HCT116 (cell line): ENCODE results near the gene SORCS2.

ENCODE experiments used
- EGR1 ChIP-seq: IDR thresholded peaks from 2 replicates; pipeline ENCODE4 v1.6.1; 2012; ENCODE audit warnings: low read depth
- EZH2 ChIP-seq: fragments of 200-600 bp; sonication (generic); IDR thresholded peaks from 2 replicates; pipeline ENCODE4 v1.6.1; 2017; ENCODE audit warnings: antibody characterized with exemption, mixed run types
- EZH2phosphoT487 ChIP-seq: fragments of 200-600 bp; IDR thresholded peaks from 2 replicates; pipeline ENCODE4 v1.6.1; 2018; ENCODE audit warnings: antibody characterized with exemption, borderline replicate concordance
- POLR2A ChIP-seq: IDR thresholded peaks from 2 replicates; pipeline ENCODE4 v1.7.0; 2011; ENCODE audit warnings: borderline replicate concordance; ENCODE audit not compliant: insufficient read depth, insufficient read length; ENCODE audit errors: extremely low read depth
- POLR2AphosphoS5 ChIP-seq: IDR thresholded peaks from 2 replicates; pipeline ENCODE4 v1.6.1; 2011; ENCODE audit warnings: mild to moderate bottlenecking, low read depth, low read length, moderate library complexity
- SRF ChIP-seq: IDR thresholded peaks from 2 replicates; pipeline ENCODE4 v1.6.1; 2012; ENCODE audit warnings: low read depth
- TF ChIP-seq, protein P1 (sequence below), 3 experiments: fragments of 200-600 bp in 1 of 3; sonication (generic) in 1 of 3; IDR thresholded peaks in 2 of 3; conservative IDR thresholded peaks in 1 of 3; 2 replicates each; pipeline ENCODE4 v1.5.1; 2012 to 2017; ENCODE audit warnings: low read depth in 2 of 3, low read length in 2 of 3, antibody characterized with exemption in 1 of 3, borderline replicate concordance in 1 of 3, control low read depth in 1 of 3, mild to moderate bottlenecking in 1 of 3, mixed read lengths in 1 of 3, mixed run types in 1 of 3, moderate library complexity in 1 of 3; ENCODE audit not compliant: insufficient read depth in 1 of 3
- TF ChIP-seq, protein P2 (sequence below): IDR thresholded peaks from 2 replicates; pipeline ENCODE4 v1.6.1; 2012
- TF ChIP-seq, protein P3 (sequence below): IDR thresholded peaks from 2 replicates; pipeline ENCODE4 v1.6.1; 2012; ENCODE audit warnings: low read depth
- TF ChIP-seq, protein P4 (sequence below): IDR thresholded peaks from 2 replicates; pipeline ENCODE4 v1.6.1; 2011; ENCODE audit warnings: mild to moderate bottlenecking, low read length, moderate library complexity; ENCODE audit not compliant: insufficient replicate concordance; ENCODE audit errors: extremely low read depth

DNA sequence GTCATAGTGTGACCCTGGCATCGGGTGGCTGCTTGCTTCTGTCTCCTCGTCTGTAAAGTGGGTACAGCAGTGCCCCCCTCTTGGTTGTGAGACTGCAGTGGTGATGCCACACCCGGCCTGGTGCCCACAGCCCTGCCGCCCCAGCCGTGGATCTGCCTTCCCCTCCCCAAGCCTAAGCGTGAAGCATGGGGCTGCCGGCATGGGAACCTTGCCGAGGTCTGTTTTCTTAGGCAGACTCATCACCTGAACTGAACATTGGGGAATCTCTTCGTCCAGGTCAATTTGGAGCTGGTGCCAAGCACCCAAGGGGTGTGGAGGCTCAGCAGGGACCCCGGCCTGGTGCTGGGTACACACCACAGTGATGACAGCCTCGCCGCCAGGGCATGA, 134.0 kb downstream of the SORCS2 start:
- TF ChIP-seq, protein P1, sequence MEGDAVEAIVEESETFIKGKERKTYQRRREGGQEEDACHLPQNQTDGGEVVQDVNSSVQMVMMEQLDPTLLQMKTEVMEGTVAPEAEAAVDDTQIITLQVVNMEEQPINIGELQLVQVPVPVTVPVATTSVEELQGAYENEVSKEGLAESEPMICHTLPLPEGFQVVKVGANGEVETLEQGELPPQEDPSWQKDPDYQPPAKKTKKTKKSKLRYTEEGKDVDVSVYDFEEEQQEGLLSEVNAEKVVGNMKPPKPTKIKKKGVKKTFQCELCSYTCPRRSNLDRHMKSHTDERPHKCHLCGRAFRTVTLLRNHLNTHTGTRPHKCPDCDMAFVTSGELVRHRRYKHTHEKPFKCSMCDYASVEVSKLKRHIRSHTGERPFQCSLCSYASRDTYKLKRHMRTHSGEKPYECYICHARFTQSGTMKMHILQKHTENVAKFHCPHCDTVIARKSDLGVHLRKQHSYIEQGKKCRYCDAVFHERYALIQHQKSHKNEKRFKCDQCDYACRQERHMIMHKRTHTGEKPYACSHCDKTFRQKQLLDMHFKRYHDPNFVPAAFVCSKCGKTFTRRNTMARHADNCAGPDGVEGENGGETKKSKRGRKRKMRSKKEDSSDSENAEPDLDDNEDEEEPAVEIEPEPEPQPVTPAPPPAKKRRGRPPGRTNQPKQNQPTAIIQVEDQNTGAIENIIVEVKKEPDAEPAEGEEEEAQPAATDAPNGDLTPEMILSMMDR (IDR thresholded peaks at IDR 0.05 in 2 of 3, conservative IDR thresholded peaks at IDR 0.05 in 1 of 3; ENCODE audit: borderline replicate concordance in 1 of 3, insufficient read depth in 1 of 3, low read depth in 2 of 3, low read length in 2 of 3) = no peak
- TF ChIP-seq POLR2A (no peak), EZH2phosphoT487 (no peak), EZH2 (no peak), SRF (no peak), POLR2AphosphoS5 (no peak), EGR1 (no peak)
- TF ChIP-seq, protein P2, sequence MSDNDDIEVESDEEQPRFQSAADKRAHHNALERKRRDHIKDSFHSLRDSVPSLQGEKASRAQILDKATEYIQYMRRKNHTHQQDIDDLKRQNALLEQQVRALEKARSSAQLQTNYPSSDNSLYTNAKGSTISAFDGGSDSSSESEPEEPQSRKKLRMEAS = no peak
- TF ChIP-seq, protein P3, sequence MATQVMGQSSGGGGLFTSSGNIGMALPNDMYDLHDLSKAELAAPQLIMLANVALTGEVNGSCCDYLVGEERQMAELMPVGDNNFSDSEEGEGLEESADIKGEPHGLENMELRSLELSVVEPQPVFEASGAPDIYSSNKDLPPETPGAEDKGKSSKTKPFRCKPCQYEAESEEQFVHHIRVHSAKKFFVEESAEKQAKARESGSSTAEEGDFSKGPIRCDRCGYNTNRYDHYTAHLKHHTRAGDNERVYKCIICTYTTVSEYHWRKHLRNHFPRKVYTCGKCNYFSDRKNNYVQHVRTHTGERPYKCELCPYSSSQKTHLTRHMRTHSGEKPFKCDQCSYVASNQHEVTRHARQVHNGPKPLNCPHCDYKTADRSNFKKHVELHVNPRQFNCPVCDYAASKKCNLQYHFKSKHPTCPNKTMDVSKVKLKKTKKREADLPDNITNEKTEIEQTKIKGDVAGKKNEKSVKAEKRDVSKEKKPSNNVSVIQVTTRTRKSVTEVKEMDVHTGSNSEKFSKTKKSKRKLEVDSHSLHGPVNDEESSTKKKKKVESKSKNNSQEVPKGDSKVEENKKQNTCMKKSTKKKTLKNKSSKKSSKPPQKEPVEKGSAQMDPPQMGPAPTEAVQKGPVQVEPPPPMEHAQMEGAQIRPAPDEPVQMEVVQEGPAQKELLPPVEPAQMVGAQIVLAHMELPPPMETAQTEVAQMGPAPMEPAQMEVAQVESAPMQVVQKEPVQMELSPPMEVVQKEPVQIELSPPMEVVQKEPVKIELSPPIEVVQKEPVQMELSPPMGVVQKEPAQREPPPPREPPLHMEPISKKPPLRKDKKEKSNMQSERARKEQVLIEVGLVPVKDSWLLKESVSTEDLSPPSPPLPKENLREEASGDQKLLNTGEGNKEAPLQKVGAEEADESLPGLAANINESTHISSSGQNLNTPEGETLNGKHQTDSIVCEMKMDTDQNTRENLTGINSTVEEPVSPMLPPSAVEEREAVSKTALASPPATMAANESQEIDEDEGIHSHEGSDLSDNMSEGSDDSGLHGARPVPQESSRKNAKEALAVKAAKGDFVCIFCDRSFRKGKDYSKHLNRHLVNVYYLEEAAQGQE = no peak
- TF ChIP-seq, protein P4, sequence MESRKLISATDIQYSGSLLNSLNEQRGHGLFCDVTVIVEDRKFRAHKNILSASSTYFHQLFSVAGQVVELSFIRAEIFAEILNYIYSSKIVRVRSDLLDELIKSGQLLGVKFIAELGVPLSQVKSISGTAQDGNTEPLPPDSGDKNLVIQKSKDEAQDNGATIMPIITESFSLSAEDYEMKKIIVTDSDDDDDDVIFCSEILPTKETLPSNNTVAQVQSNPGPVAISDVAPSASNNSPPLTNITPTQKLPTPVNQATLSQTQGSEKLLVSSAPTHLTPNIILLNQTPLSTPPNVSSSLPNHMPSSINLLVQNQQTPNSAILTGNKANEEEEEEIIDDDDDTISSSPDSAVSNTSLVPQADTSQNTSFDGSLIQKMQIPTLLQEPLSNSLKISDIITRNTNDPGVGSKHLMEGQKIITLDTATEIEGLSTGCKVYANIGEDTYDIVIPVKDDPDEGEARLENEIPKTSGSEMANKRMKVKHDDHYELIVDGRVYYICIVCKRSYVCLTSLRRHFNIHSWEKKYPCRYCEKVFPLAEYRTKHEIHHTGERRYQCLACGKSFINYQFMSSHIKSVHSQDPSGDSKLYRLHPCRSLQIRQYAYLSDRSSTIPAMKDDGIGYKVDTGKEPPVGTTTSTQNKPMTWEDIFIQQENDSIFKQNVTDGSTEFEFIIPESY = no peak
